22Rv1 (cell line): Measurements from ENCODE around the gene USP5.
A peak's percentile ranks its signal among the peaks of the same experiment; 100 is the strongest.

Source experiments
- H3K27ac ChIP-seq: fragments of 450-650 bp; 2 replicates; pipeline ENCODE4 v1.5.1; 2017
- ZFX ChIP-seq: fragments of 450-650 bp; IDR thresholded peaks from 2 replicates; pipeline ENCODE4 v1.6.1; 2017; ENCODE audit warnings: antibody characterized with exemption, borderline replicate concordance
- TF ChIP-seq, protein P1 (sequence below): fragments of 450-650 bp; IDR thresholded peaks from 2 replicates; pipeline ENCODE4 v1.5.1; 2017; ENCODE audit warnings: mild to moderate bottlenecking

Gene USP5, protein sequence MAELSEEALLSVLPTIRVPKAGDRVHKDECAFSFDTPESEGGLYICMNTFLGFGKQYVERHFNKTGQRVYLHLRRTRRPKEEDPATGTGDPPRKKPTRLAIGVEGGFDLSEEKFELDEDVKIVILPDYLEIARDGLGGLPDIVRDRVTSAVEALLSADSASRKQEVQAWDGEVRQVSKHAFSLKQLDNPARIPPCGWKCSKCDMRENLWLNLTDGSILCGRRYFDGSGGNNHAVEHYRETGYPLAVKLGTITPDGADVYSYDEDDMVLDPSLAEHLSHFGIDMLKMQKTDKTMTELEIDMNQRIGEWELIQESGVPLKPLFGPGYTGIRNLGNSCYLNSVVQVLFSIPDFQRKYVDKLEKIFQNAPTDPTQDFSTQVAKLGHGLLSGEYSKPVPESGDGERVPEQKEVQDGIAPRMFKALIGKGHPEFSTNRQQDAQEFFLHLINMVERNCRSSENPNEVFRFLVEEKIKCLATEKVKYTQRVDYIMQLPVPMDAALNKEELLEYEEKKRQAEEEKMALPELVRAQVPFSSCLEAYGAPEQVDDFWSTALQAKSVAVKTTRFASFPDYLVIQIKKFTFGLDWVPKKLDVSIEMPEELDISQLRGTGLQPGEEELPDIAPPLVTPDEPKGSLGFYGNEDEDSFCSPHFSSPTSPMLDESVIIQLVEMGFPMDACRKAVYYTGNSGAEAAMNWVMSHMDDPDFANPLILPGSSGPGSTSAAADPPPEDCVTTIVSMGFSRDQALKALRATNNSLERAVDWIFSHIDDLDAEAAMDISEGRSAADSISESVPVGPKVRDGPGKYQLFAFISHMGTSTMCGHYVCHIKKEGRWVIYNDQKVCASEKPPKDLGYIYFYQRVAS

DNA sequence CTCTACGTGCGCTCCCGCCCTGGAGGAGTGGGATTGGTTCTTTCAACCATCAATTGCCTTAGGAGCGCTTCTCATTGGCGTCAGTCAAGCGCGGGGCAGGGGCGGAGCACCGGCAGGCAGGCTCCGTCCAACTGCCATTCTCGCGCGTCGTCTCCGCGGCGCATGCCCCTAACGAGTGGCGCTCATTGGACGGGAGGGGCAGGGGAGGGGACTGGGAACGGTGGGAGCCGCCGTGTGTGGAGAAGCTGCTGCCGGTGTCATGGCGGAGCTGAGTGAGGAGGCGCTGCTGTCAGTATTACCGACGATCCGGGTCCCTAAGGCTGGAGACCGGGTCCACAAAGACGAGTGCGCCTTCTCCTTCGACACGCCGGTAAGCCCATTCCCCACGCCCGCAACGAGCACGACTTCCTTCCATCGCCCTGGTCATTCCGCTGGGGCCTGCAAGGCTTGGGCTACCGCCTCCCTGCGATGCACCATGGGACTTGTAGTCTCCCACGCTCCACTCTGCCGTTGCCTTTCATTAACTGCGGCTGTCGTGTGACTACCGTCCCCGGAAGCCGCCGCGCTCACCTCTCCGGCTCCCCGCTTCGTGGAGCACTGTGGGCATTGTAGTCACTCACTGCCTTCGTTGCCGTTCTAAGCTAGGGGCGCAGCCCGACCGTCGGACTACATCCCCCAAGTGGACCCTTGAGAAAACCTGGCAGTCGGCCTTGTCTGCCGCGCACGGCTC, at the start of gene USP5:
Gene USP5, plus strand, starts transcription at position 230 of the 730 bp plus-strand sequence. Its CDS starts 30 bp downstream, at position 260.
- TF ChIP-seq, protein P1, sequence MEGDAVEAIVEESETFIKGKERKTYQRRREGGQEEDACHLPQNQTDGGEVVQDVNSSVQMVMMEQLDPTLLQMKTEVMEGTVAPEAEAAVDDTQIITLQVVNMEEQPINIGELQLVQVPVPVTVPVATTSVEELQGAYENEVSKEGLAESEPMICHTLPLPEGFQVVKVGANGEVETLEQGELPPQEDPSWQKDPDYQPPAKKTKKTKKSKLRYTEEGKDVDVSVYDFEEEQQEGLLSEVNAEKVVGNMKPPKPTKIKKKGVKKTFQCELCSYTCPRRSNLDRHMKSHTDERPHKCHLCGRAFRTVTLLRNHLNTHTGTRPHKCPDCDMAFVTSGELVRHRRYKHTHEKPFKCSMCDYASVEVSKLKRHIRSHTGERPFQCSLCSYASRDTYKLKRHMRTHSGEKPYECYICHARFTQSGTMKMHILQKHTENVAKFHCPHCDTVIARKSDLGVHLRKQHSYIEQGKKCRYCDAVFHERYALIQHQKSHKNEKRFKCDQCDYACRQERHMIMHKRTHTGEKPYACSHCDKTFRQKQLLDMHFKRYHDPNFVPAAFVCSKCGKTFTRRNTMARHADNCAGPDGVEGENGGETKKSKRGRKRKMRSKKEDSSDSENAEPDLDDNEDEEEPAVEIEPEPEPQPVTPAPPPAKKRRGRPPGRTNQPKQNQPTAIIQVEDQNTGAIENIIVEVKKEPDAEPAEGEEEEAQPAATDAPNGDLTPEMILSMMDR: no peak
- TF ChIP-seq ZFX: no peak
- H3K27ac ChIP-seq: peak within 1 kb of the TSS; percentile 99

DNA sequence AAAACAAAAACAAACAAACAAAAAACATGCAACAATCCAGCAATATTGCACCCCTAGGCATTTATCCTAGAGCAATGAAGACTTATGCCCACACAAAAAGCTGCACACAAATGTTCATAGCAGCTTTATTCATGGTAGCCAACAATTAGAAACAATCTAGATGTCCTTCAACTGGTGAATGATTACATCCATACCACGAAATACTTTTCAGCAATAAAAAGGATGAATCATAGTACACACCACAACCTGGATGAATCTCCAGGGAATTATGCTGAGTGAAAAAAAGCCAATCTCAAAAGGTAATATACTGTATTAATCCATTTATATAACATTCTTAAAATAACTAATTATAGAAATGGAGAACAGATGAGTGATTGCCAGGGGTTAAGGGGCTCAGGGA, 44.8 kb upstream of the USP5 start:
- TF ChIP-seq, protein P1: no peak
- no peak for TF ChIP-seq ZFX
- no peak overlapping the region for H3K27ac ChIP-seq

DNA sequence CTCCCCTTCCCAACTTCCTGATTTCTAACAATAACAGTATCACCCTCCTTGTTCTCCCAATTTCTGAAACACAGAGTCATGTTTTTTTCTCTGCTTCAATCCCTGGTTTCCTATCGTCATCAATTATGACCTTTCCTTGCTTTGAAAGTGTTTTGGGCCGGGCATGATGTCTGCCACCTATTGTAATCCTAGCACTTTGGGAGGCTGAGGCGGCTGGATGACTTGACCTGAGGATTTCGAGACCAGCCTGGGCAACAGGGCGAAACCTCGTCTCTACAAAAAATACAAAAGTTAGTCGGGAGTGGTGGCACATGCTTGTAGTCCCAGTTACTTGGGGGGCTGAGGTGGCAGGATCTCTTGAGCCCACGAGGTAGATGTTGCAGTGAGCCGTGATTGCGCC, 42.9 kb upstream of the USP5 start:
- no peak for TF ChIP-seq ZFX
- TF ChIP-seq, protein P1: no peak
- no peak overlapping the region for H3K27ac ChIP-seq

DNA sequence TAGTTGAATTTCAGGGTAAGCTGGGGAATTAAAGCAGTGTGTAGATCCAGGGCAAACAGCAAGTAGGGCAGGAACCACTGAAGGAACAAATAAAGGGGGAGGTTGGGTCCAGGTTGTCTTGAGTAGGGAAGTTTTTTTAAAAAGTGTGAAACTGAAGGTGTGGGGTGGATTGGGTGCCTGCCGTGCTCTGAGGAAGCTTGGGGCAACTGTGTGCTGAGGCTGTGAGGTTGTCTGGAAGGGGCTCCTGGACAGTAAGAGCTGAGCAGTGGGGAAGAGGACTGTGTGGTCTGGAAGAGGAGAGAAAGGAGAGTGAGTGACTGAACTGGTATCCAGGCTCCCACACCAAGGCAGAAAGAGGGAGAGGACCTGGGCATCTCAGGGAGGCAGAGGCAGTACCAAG, 41.2 kb upstream of the USP5 start:
- no peak for TF ChIP-seq ZFX
- H3K27ac ChIP-seq: no peak overlapping the region

DNA sequence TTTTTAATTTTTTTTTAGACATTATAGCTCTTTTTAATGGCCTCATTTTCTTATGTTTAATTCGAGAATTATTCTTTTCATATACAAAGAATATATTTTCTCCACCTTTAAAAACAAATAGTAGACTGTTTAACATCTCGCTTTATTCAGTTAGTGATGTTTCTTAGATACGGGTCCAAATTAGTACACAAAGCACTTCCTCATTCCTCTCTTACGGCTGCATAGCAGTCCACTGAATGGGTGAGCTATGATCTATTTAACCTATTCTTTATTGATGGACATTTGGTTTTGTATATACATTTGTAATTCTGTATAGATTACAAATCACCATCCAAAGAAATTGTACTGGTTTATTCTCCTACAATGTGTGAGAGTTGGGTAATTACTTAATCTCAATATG, 38.6 kb upstream of the USP5 start:
- H3K27ac ChIP-seq: no peak overlapping the region
- TF ChIP-seq ZFX: no peak
- TF ChIP-seq, protein P1: no peak

DNA sequence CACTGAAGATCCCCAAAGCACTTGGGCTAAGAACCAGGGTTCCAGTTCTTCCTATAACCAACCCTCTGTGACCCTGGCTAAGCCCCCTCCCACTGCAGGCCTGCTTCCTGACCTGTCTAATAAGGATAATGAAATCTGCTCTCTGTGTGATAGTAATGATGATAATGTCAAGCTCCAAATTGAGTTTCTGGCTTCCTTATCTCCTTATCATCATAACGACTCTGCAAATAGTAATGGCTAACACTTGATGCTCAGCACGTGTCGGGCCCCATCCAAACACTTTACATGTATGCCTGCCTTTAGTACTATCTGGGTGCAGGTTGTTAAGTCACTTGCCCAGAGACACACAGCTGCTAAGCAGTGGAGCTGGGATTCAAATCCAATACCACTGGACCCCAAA, 35.4 kb upstream of the USP5 start:
- TF ChIP-seq, protein P1: no peak
- no peak for TF ChIP-seq ZFX
- no peak overlapping the region for H3K27ac ChIP-seq

DNA sequence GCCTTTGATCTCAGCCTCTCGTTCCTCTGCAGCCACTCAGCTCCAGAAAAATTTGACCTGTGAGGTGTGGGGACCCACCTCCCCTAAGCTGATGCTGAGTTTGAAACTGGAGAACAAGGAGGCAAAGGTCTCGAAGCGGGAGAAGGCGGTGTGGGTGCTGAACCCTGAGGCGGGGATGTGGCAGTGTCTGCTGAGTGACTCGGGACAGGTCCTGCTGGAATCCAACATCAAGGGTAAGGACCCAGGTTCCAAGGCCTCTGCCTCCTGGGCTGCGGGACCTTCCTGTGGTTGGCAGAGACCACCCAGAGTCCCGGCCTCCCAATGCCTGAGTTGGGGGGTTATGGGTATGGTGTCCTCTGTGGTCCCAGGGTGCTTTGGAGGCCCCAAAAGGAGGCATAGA, 34.9 kb upstream of the USP5 start:
- TF ChIP-seq ZFX: no peak
- TF ChIP-seq, protein P1: no peak
- H3K27ac ChIP-seq: no peak overlapping the region; the same call in 1 of the 2 replicates
